DND-41 (cell line): Measurements from ENCODE around the gene TGFBR2.

Experiments used
- ATAC-seq: fragments of 200-7000 bp; cut with Tn5 transposase; 3 replicates; pipeline ENCODE4 v1.9.1; 2021; ENCODE audit warnings: low read depth; ENCODE audit not compliant: insufficient read depth
- DNase-seq: peaks from one replicate; pipeline ENCODE4 v3.0.0-alpha.2; 2020
- H2AFZ ChIP-seq: 2 replicates; pipeline ENCODE4 v1.6.0; 2012; ENCODE audit warnings: low read depth, low read length
- H3K27ac ChIP-seq: 2 replicates; pipeline ENCODE4 v1.5.1; 2012; ENCODE audit warnings: low read length, inconsistent platforms
- H3K27me3 ChIP-seq: fragments of 200-600 bp; sonication (generic); 2 replicates; pipeline ENCODE4 v1.6.0; 2012; ENCODE audit warnings: low read length, mild to moderate bottlenecking, inconsistent platforms; ENCODE audit not compliant: insufficient read depth, poor library complexity
- H3K36me3 ChIP-seq: 2 replicates; pipeline ENCODE4 v1.5.1; 2012; ENCODE audit warnings: low read length, inconsistent platforms; ENCODE audit not compliant: insufficient read depth
- H3K4me1 ChIP-seq: 2 replicates; pipeline ENCODE4 v1.5.1; 2012; ENCODE audit warnings: mild to moderate bottlenecking, low read length; ENCODE audit not compliant: insufficient read depth
- H3K4me2 ChIP-seq: 2 replicates; pipeline ENCODE4 v1.6.0; 2012; ENCODE audit warnings: mild to moderate bottlenecking, moderate library complexity, low read length, inconsistent platforms; ENCODE audit not compliant: insufficient read depth
- H3K4me3 ChIP-seq, 2 experiments: fragments of 200-600 bp in 1 of 2; shearing (Covaris generic) in 1 of 2; 2 replicates each; pipeline ENCODE4 v1.5.1; 2012 to 2016; ENCODE audit warnings: inconsistent platforms in 2 of 2, low read length in 2 of 2, mild to moderate bottlenecking in 2 of 2, low read depth in 1 of 2, moderate library complexity in 1 of 2
- H3K79me2 ChIP-seq: 2 replicates; pipeline ENCODE4 v1.6.0; 2012; ENCODE audit warnings: low read length, inconsistent platforms; ENCODE audit not compliant: insufficient read depth
- H3K9ac ChIP-seq: 2 replicates; pipeline ENCODE4 v1.6.0; 2012; ENCODE audit warnings: low read depth, mild to moderate bottlenecking, inconsistent platforms, low read length, moderate library complexity
- H3K9me3 ChIP-seq: 2 replicates; pipeline ENCODE4 v1.5.1; 2012; ENCODE audit warnings: low read length, moderate library complexity, mild to moderate bottlenecking, inconsistent platforms; ENCODE audit not compliant: insufficient read depth, severe bottlenecking
- H4K20me1 ChIP-seq: 2 replicates; pipeline ENCODE4 v1.6.0; 2012; ENCODE audit warnings: low read length; ENCODE audit not compliant: insufficient read depth
- CTCF ChIP-seq: IDR thresholded peaks from 2 replicates; pipeline ENCODE4 v1.5.1; 2012; ENCODE audit warnings: borderline replicate concordance, low read length, moderate library complexity, mild to moderate bottlenecking; ENCODE audit not compliant: poor library complexity, severe bottlenecking; ENCODE audit errors: extremely low read depth
- EZH2 ChIP-seq: IDR thresholded peaks from 3 replicates; pipeline ENCODE4 v1.6.1; 2012; ENCODE audit warnings: borderline replicate concordance, low read depth, mild to moderate bottlenecking, moderate library complexity, low read length, inconsistent platforms; ENCODE audit not compliant: severe bottlenecking

Gene TGFBR2

GRCh38 chr3:30675774-30676173 lies 69.4 kb downstream of the TGFBR2 start:
- peaks cover 7% of the 10 kb centered on the region; the same call in 1 of the 2 replicates for H3K79me2 ChIP-seq
- no peak overlapping the region for H3K27ac ChIP-seq
- no peak for DNase-seq
- no peaks in the 10 kb centered on the region for H3K9me3 ChIP-seq
- TF ChIP-seq CTCF = no peak
- TF ChIP-seq EZH2 = no peak
- H3K4me3 ChIP-seq = no peak overlapping the region
- no peak overlapping the region for H3K4me2 ChIP-seq
- no peaks in the 10 kb centered on the region for H3K27me3 ChIP-seq
- H2AFZ ChIP-seq = no peak overlapping the region
- no peak overlapping the region for H3K9ac ChIP-seq
- H4K20me1 ChIP-seq = no peaks in the 10 kb centered on the region; the same call in 1 of the 2 replicates
- no peaks in the 10 kb centered on the region for H3K4me1 ChIP-seq
- H3K36me3 ChIP-seq = peaks cover 87% of the 10 kb centered on the region
- ATAC-seq = no peak

- no peaks in the 10 kb centered on the region for H3K9me3 ChIP-seq
- H3K36me3 ChIP-seq = peaks cover 81% of the 10 kb centered on the region
- no peaks in the 10 kb centered on the region for H3K4me1 ChIP-seq
- no peak overlapping the region for H3K4me2 ChIP-seq
- H3K79me2 ChIP-seq = peaks cover 7% of the 10 kb centered on the region; the same call in 1 of the 2 replicates
- no peak overlapping the region for H2AFZ ChIP-seq
- H3K27me3 ChIP-seq = no peaks in the 10 kb centered on the region
- no peak overlapping the region for H3K9ac ChIP-seq
- TF ChIP-seq EZH2 = no peak
- TF ChIP-seq CTCF = no peak
- ATAC-seq (no peak), DNase-seq (no peak)
- no peak overlapping the region for H3K27ac ChIP-seq
- H4K20me1 ChIP-seq = no peaks in the 10 kb centered on the region; the same call in 1 of the 2 replicates
- no peak overlapping the region for H3K4me3 ChIP-seq
Measured at GRCh38 chr3:30676424-30677346, 70.3 kb downstream of the TGFBR2 start.

GRCh38 chr3:30677347-30677685 lies 70.9 kb downstream of the TGFBR2 start:
- H4K20me1 ChIP-seq = no peaks in the 10 kb centered on the region

More at GRCh38 chr3:30677347-30677685, 70.9 kb downstream of the TGFBR2 start:
- H3K36me3 ChIP-seq = peaks cover 81% of the 10 kb centered on the region
- no peaks in the 10 kb centered on the region for H3K4me1 ChIP-seq
- ATAC-seq (no peak), DNase-seq (no peak)
- no peak overlapping the region for H3K9ac ChIP-seq
- H3K27me3 ChIP-seq = no peaks in the 10 kb centered on the region
- H3K79me2 ChIP-seq = peaks cover 7% of the 10 kb centered on the region; the same call in 1 of the 2 replicates
- no peak overlapping the region for H2AFZ ChIP-seq
- H3K4me3 ChIP-seq = no peak overlapping the region
- H3K27ac ChIP-seq = no peak overlapping the region
- no peaks in the 10 kb centered on the region for H3K9me3 ChIP-seq
- TF ChIP-seq CTCF (no peak), EZH2 (no peak)
- no peak overlapping the region for H3K4me2 ChIP-seq
